Fibroblast of villous mesenchyme (primary cell): ENCODE measurements around the gene LRRC18. TPM values are rescaled to one million over a fixed set of nuclear protein-coding genes. Genes with fewer than 3 reads are reported as not detected.

ENCODE experiments used
- DNase-seq: peaks from one replicate; pipeline ENCODE4 v3.0.0-alpha.2; 2010; ENCODE audit warnings: low read depth
- H3K4me3 ChIP-seq: 2 replicates; pipeline ENCODE4 v1.5.1; 2011; ENCODE audit warnings: low read depth, mild to moderate bottlenecking, low read length
- total RNA-seq: library from RNA; depleted of rRNA; stranded (reverse); fragments of >200 nt; gene quantifications from 2 replicates; pipeline ENCODE4 v1.2.3, GENCODE V29; 2012
- TF ChIP-seq, protein P1 (sequence below): IDR thresholded peaks from 2 replicates; pipeline ENCODE4 v1.5.1; 2012; ENCODE audit warnings: low read depth, mild to moderate bottlenecking, low read length; ENCODE audit not compliant: insufficient read depth

The LRRC18 gene
- total RNA-seq, 1 donor, result not detected

- TF ChIP-seq, protein P1, sequence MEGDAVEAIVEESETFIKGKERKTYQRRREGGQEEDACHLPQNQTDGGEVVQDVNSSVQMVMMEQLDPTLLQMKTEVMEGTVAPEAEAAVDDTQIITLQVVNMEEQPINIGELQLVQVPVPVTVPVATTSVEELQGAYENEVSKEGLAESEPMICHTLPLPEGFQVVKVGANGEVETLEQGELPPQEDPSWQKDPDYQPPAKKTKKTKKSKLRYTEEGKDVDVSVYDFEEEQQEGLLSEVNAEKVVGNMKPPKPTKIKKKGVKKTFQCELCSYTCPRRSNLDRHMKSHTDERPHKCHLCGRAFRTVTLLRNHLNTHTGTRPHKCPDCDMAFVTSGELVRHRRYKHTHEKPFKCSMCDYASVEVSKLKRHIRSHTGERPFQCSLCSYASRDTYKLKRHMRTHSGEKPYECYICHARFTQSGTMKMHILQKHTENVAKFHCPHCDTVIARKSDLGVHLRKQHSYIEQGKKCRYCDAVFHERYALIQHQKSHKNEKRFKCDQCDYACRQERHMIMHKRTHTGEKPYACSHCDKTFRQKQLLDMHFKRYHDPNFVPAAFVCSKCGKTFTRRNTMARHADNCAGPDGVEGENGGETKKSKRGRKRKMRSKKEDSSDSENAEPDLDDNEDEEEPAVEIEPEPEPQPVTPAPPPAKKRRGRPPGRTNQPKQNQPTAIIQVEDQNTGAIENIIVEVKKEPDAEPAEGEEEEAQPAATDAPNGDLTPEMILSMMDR, result no peak
- H3K4me3 ChIP-seq, result no peak overlapping the region
These were observed 34.8 kb downstream of the LRRC18 start for GRCh38 chr10:48904861-48905260.

DNA sequence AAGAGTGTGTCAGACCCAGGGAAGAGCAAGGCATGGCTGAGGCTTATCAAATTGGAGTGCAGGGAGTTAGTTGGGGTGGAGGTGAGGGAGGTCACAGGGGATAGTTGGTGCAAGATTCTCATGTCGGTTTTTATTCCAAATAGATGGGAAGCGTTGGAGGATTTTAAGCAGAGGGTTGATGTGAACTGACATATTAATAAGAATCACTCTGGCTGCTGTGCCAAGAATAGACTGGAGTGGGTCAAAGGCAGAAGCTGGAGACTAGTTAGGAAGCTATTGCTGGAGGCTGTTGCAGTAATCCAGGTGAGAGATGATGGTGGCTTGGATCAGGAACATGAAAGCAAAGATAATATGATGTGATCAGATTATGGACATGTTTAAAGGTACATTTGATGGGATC is 36.5 kb downstream of the LRRC18 start:
- TF ChIP-seq, protein P1, result no peak
- DNase-seq, result no peak
- H3K4me3 ChIP-seq, result no peak overlapping the region

More at GRCh38 chr10:48904861-48905260, 34.8 kb downstream of the LRRC18 start:
- no peak for DNase-seq

GRCh38 chr10:48902096-48902495 is 37.5 kb downstream of the LRRC18 start:
- H3K4me3 ChIP-seq, result no peak overlapping the region
- TF ChIP-seq, protein P1, result no peak
- no peak for DNase-seq

GRCh38 chr10:48901319-48901718 is 38.3 kb downstream of the LRRC18 start:
- no peak for DNase-seq
- no peak overlapping the region for H3K4me3 ChIP-seq
- TF ChIP-seq, protein P1, result no peak

DNA sequence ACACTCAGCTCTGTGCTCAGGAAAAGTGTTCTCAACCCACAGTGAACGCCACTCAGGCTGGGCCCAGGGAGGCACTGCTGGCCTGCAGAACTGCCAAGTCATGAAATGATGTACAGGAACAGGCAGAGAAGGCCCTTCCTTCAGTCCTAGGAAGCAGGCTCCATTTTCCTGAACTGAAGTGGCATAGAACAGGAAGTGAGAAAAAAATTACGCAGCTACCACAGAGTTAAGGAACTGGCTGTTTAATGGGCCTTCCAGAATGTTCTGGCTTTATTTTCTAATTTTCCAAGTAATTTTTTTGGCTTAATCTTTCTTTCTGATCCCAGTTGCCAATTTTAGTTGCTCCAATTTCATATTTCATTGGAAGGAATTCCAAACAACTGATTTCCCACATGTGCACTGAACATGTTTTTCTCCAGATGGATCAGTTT is 39.3 kb downstream of the LRRC18 start:
- H3K4me3 ChIP-seq, result no peak overlapping the region
- DNase-seq, result no peak
- TF ChIP-seq, protein P1, result no peak

DNA sequence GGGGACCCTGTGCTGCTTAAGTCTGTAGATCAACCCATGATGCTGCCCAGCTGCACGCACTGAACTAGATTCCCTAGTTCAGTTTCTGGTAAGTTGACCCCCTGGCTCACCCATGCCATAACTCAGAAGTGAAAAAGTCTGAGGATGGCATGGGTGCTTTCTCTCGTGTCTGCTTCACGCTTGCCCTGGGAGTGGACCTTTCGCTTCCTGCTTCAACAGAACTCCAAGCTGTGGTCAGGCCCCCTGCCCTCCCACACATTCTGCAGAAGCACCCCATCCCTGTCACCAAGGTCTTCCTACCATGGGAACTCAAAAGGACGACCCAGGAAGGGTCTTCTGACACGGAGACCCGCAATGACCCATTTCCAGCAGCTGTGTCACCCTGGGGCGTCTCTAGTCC is 39.9 kb downstream of the LRRC18 start:
- H3K4me3 ChIP-seq, result no peak overlapping the region
- DNase-seq, result no peak
- TF ChIP-seq, protein P1, result no peak

GRCh38 chr10:48898426-48898825 is 41.2 kb downstream of the LRRC18 start:
- no peak for DNase-seq
- H3K4me3 ChIP-seq, result no peak overlapping the region
- TF ChIP-seq, protein P1, result no peak
